ENCODE results near the gene TRPT1.

Gene TRPT1

GRCh38 chr11:64241491-64242374 is 15.7 kb upstream of the TRPT1 start:
- Histone ChIP-seq H3K36me3 (ENCODE audit: insufficient read depth, insufficient read length, low read length) (peaks cover 56% of the 10 kb centered on the region), H3K4me3 (ENCODE audit: insufficient read length, low read depth) (peak overlapping the region; percentile 92), H3K9ac (ENCODE audit: insufficient read length, low read depth) (peak overlapping the region; percentile 94), H3K27me3 (ENCODE audit: insufficient read depth, insufficient read length) (no peaks in the 10 kb centered on the region), H3K9me3 (ENCODE audit: insufficient read depth, low read length) (no peaks in the 10 kb centered on the region), H3K4me1 (ENCODE audit: insufficient read depth, insufficient read length) (peaks cover 25% of the 10 kb centered on the region)
- peak; percentile 99 for DNase-seq (ENCODE audit: low read depth, low spot score)
- no peak for TF ChIP-seq SUZ12 (IDR thresholded peaks at IDR 0.05; ENCODE audit: extremely low read depth, insufficient read depth, insufficient read length)
- TF ChIP-seq YY1 (IDR thresholded peaks at IDR 0.05; ENCODE audit: insufficient read depth, insufficient read length): no peak
- TF ChIP-seq ZNF274 (IDR thresholded peaks at IDR 0.05; ENCODE audit: low read depth, low read length): no peak

- Histone ChIP-seq H3K9ac (ENCODE audit: insufficient read length, low read depth) (peak overlapping the region; percentile 87), H3K36me3 (ENCODE audit: insufficient read depth, insufficient read length, low read length) (peaks cover 56% of the 10 kb centered on the region), H3K27me3 (ENCODE audit: insufficient read depth, insufficient read length) (no peaks in the 10 kb centered on the region), H3K4me3 (ENCODE audit: insufficient read length, low read depth) (peak overlapping the region; percentile 75), H3K4me1 (ENCODE audit: insufficient read depth, insufficient read length) (peaks cover 25% of the 10 kb centered on the region), H3K9me3 (ENCODE audit: insufficient read depth, low read length) (no peaks in the 10 kb centered on the region)
- DNase-seq (ENCODE audit: low read depth, low spot score): no peak
- TF ChIP-seq ZNF274 (IDR thresholded peaks at IDR 0.05; ENCODE audit: low read depth, low read length): no peak
- TF ChIP-seq SUZ12 (IDR thresholded peaks at IDR 0.05; ENCODE audit: extremely low read depth, insufficient read depth, insufficient read length): no peak
- no peak for TF ChIP-seq YY1 (IDR thresholded peaks at IDR 0.05; ENCODE audit: insufficient read depth, insufficient read length)
These were observed 15.2 kb upstream of the TRPT1 start for GRCh38 chr11:64241241-64241490.

- peaks cover 56% of the 10 kb centered on the region for H3K36me3 ChIP-seq (ENCODE audit: insufficient read depth, insufficient read length, low read length)
- no peaks in the 10 kb centered on the region for H3K9me3 ChIP-seq (ENCODE audit: insufficient read depth, low read length)
- H3K9ac ChIP-seq (ENCODE audit: insufficient read length, low read depth): peak within 1 kb of the TSS; percentile 94
- peak within 1 kb of the TSS; percentile 92 for H3K4me3 ChIP-seq (ENCODE audit: insufficient read length, low read depth)
- TF ChIP-seq ZNF274 (IDR thresholded peaks at IDR 0.05; ENCODE audit: low read depth, low read length) (no peak), SUZ12 (IDR thresholded peaks at IDR 0.05; ENCODE audit: extremely low read depth, insufficient read depth, insufficient read length) (no peak), YY1 (IDR thresholded peaks at IDR 0.05; ENCODE audit: insufficient read depth, insufficient read length) (no peak)
- H3K27me3 ChIP-seq (ENCODE audit: insufficient read depth, insufficient read length): no peaks in the 10 kb centered on the region
- peaks cover 27% of the 10 kb centered on the region for H3K4me1 ChIP-seq (ENCODE audit: insufficient read depth, insufficient read length)
- DNase-seq (ENCODE audit: low read depth, low spot score): peak; percentile 93
These were observed 14.7 kb upstream of the TRPT1 start, which contains the start of gene FKBP2 for GRCh38 chr11:64240435-64241240. Gene FKBP2, plus strand, starts transcription at chr11:64241095. Its CDS starts 1,293 bp downstream, at chr11:64242388.

- H3K4me3 ChIP-seq (ENCODE audit: insufficient read length, low read depth): peak overlapping the region; percentile 75
- H3K27me3 ChIP-seq (ENCODE audit: insufficient read depth, insufficient read length): no peaks in the 10 kb centered on the region
- DNase-seq (ENCODE audit: low read depth, low spot score): no peak
- TF ChIP-seq YY1 (IDR thresholded peaks at IDR 0.05; ENCODE audit: insufficient read depth, insufficient read length) (no peak), ZNF274 (IDR thresholded peaks at IDR 0.05; ENCODE audit: low read depth, low read length) (no peak), SUZ12 (IDR thresholded peaks at IDR 0.05; ENCODE audit: extremely low read depth, insufficient read depth, insufficient read length) (no peak)
- peaks cover 31% of the 10 kb centered on the region for H3K4me1 ChIP-seq (ENCODE audit: insufficient read depth, insufficient read length)
- peaks cover 48% of the 10 kb centered on the region for H3K36me3 ChIP-seq (ENCODE audit: insufficient read depth, insufficient read length, low read length)
- no peaks in the 10 kb centered on the region for H3K9me3 ChIP-seq (ENCODE audit: insufficient read depth, low read length)
- peak overlapping the region; percentile 87 for H3K9ac ChIP-seq (ENCODE audit: insufficient read length, low read depth)
These were observed 13.9 kb upstream of the TRPT1 start for GRCh38 chr11:64239662-64240434.

GRCh38 chr11:64238999-64239398 is 13.0 kb upstream of the TRPT1 start:
- TF ChIP-seq SUZ12 (IDR thresholded peaks at IDR 0.05; ENCODE audit: extremely low read depth, insufficient read depth, insufficient read length) (no peak), YY1 (IDR thresholded peaks at IDR 0.05; ENCODE audit: insufficient read depth, insufficient read length) (no peak), ZNF274 (IDR thresholded peaks at IDR 0.05; ENCODE audit: low read depth, low read length) (no peak)
- Histone ChIP-seq H3K4me1 (ENCODE audit: insufficient read depth, insufficient read length) (peaks cover 28% of the 10 kb centered on the region), H3K9ac (ENCODE audit: insufficient read length, low read depth) (no peak overlapping the region), H3K4me3 (ENCODE audit: insufficient read length, low read depth) (no peak overlapping the region), H3K9me3 (ENCODE audit: insufficient read depth, low read length) (no peaks in the 10 kb centered on the region), H3K36me3 (ENCODE audit: insufficient read depth, insufficient read length, low read length) (peaks cover 40% of the 10 kb centered on the region), H3K27me3 (ENCODE audit: insufficient read depth, insufficient read length) (no peaks in the 10 kb centered on the region)
- DNase-seq (ENCODE audit: low read depth, low spot score): no peak

- Histone ChIP-seq H3K9ac (ENCODE audit: insufficient read length, low read depth) (peak overlapping the region; percentile 11), H3K27me3 (ENCODE audit: insufficient read depth, insufficient read length) (peaks cover 4% of the 10 kb centered on the region), H3K36me3 (ENCODE audit: insufficient read depth, insufficient read length, low read length) (peaks cover 31% of the 10 kb centered on the region), H3K9me3 (ENCODE audit: insufficient read depth, low read length) (no peaks in the 10 kb centered on the region), H3K4me1 (ENCODE audit: insufficient read depth, insufficient read length) (peaks cover 19% of the 10 kb centered on the region), H3K4me3 (ENCODE audit: insufficient read length, low read depth) (no peak overlapping the region)
- no peak for DNase-seq (ENCODE audit: low read depth, low spot score)
- TF ChIP-seq YY1 (IDR thresholded peaks at IDR 0.05; ENCODE audit: insufficient read depth, insufficient read length) (no peak), ZNF274 (IDR thresholded peaks at IDR 0.05; ENCODE audit: low read depth, low read length) (no peak), SUZ12 (IDR thresholded peaks at IDR 0.05; ENCODE audit: extremely low read depth, insufficient read depth, insufficient read length) (no peak)
These were observed 12.1 kb upstream of the TRPT1 start for GRCh38 chr11:64238076-64238475.

All from NT2/D1 (cell line).